ENCODE data around the gene CDH23.

GRCh38 chr10:71802715-71803488 is 406.2 kb downstream of the CDH23 start:
- TF ChIP-seq, protein P1, sequence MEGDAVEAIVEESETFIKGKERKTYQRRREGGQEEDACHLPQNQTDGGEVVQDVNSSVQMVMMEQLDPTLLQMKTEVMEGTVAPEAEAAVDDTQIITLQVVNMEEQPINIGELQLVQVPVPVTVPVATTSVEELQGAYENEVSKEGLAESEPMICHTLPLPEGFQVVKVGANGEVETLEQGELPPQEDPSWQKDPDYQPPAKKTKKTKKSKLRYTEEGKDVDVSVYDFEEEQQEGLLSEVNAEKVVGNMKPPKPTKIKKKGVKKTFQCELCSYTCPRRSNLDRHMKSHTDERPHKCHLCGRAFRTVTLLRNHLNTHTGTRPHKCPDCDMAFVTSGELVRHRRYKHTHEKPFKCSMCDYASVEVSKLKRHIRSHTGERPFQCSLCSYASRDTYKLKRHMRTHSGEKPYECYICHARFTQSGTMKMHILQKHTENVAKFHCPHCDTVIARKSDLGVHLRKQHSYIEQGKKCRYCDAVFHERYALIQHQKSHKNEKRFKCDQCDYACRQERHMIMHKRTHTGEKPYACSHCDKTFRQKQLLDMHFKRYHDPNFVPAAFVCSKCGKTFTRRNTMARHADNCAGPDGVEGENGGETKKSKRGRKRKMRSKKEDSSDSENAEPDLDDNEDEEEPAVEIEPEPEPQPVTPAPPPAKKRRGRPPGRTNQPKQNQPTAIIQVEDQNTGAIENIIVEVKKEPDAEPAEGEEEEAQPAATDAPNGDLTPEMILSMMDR (IDR thresholded peaks at IDR 0.05), result no peak
- TF ChIP-seq POLR2A (IDR thresholded peaks at IDR 0.05), result no peak
- TF ChIP-seq POLR2AphosphoS5 (IDR thresholded peaks at IDR 0.05), result no peak
